RWPE2 (cell line): Measurements from ENCODE around the gene SYNJ2.
A peak's percentile ranks its signal among the peaks of the same experiment; 100 is the strongest.
"Not testable (repeated sequence)": the region's sequence is repeated elsewhere in the genome, so short reads cannot be mapped to it uniquely, and the experiment has no call there.

ENCODE experiments used
- ATAC-seq: fragments of 200-7000 bp; cut with Tn5 transposase; 3 replicates; pipeline ENCODE4 v1.9.1; 2021; ENCODE audit warnings: low read depth
- DNase-seq: peaks from one replicate; pipeline ENCODE4 v3.0.0-alpha.2; 2020; ENCODE audit warnings: low spot score
- H3K27ac ChIP-seq: fragments of 450-650 bp; 2 replicates; pipeline ENCODE4 v1.5.1; 2017; ENCODE audit warnings: mild to moderate bottlenecking; ENCODE audit not compliant: poor library complexity, severe bottlenecking
- H3K27me3 ChIP-seq: fragments of 250-450 bp; sonication (Bioruptor Pico); 2 replicates; pipeline ENCODE4 v1.5.1; 2021; ENCODE audit warnings: mild to moderate bottlenecking, moderate library complexity; ENCODE audit not compliant: insufficient read depth, poor library complexity, severe bottlenecking
- H3K36me3 ChIP-seq: fragments of 250-450 bp; sonication (Bioruptor Pico); 2 replicates; pipeline ENCODE4 v1.5.1; 2020; ENCODE audit warnings: low read depth, mild to moderate bottlenecking, moderate library complexity
- H3K4me1 ChIP-seq: fragments of 250-450 bp; sonication (Bioruptor Pico); 2 replicates; pipeline ENCODE4 v1.5.1; 2021; ENCODE audit warnings: mild to moderate bottlenecking, moderate library complexity; ENCODE audit not compliant: insufficient read depth, poor library complexity, severe bottlenecking
- H3K4me3 ChIP-seq: fragments of 250-450 bp; sonication (Bioruptor Pico); 2 replicates; pipeline ENCODE4 v1.5.1; 2021; ENCODE audit warnings: mild to moderate bottlenecking, moderate library complexity; ENCODE audit not compliant: severe bottlenecking
- H3K9me3 ChIP-seq: fragments of 250-450 bp; sonication (Bioruptor Pico); 2 replicates; pipeline ENCODE4 v1.5.1; 2021; ENCODE audit warnings: mild to moderate bottlenecking, moderate library complexity; ENCODE audit not compliant: severe bottlenecking
- TF ChIP-seq, protein P1 (sequence below): fragments of 450-650 bp; IDR thresholded peaks from one replicate; pipeline ENCODE4 v1.5.1; 2017; ENCODE audit warnings: mild to moderate bottlenecking, moderate library complexity; ENCODE audit not compliant: poor library complexity, severe bottlenecking

Gene SYNJ2, protein sequence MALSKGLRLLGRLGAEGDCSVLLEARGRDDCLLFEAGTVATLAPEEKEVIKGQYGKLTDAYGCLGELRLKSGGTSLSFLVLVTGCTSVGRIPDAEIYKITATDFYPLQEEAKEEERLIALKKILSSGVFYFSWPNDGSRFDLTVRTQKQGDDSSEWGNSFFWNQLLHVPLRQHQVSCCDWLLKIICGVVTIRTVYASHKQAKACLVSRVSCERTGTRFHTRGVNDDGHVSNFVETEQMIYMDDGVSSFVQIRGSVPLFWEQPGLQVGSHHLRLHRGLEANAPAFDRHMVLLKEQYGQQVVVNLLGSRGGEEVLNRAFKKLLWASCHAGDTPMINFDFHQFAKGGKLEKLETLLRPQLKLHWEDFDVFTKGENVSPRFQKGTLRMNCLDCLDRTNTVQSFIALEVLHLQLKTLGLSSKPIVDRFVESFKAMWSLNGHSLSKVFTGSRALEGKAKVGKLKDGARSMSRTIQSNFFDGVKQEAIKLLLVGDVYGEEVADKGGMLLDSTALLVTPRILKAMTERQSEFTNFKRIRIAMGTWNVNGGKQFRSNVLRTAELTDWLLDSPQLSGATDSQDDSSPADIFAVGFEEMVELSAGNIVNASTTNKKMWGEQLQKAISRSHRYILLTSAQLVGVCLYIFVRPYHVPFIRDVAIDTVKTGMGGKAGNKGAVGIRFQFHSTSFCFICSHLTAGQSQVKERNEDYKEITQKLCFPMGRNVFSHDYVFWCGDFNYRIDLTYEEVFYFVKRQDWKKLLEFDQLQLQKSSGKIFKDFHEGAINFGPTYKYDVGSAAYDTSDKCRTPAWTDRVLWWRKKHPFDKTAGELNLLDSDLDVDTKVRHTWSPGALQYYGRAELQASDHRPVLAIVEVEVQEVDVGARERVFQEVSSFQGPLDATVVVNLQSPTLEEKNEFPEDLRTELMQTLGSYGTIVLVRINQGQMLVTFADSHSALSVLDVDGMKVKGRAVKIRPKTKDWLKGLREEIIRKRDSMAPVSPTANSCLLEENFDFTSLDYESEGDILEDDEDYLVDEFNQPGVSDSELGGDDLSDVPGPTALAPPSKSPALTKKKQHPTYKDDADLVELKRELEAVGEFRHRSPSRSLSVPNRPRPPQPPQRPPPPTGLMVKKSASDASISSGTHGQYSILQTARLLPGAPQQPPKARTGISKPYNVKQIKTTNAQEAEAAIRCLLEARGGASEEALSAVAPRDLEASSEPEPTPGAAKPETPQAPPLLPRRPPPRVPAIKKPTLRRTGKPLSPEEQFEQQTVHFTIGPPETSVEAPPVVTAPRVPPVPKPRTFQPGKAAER (N-terminal part only)

DNA sequence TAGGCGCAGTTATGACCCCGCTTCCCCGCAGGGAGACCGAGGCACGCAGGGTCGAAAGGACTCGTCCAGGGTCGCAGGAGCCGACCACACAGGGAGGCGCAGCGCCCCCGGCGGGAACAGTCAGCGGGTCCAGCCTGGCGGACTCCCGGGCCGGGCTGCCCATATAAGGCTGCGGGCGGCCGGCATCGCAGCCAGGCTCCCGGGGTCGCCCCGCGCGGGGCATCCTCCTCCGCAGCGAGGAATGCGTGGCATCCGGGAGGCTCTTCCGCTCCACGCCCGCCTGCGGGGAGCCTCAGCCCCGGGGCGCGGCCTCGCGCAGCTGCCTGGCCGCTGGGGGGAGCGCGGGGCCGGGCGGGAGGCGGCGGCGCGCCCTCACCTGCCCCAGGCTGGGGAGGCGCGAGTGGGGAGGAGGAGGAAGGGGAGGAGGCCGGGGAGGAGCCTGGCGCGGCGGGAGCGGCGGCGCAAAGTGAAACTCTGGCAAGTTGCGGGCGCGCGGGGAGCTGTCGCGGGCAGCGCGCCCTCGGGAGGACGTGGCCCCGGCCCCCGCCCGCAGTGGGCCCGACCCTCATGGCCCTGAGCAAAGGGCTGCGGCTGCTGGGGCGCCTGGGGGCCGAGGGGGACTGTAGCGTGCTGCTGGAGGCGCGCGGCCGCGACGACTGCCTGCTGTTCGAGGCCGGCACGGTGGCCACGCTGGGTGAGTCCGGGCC, at the start of gene SYNJ2:
Gene SYNJ2, plus strand, starts transcription at position 469 of the 707 bp plus-strand sequence. Its CDS starts 99 bp downstream, at position 568.
- Histone ChIP-seq H3K36me3 (no peaks in the 10 kb centered on the region), H3K27me3 (no peaks in the 10 kb centered on the region), H3K4me1 (no peaks in the 10 kb centered on the region), H3K27ac (peak within 1 kb of the TSS; percentile 35), H3K9me3 (no peaks in the 10 kb centered on the region), H3K4me3 (peak within 1 kb of the TSS; percentile 74)
- DNase-seq (peak; percentile 75), ATAC-seq (peak; percentile 84)
- TF ChIP-seq, protein P1, sequence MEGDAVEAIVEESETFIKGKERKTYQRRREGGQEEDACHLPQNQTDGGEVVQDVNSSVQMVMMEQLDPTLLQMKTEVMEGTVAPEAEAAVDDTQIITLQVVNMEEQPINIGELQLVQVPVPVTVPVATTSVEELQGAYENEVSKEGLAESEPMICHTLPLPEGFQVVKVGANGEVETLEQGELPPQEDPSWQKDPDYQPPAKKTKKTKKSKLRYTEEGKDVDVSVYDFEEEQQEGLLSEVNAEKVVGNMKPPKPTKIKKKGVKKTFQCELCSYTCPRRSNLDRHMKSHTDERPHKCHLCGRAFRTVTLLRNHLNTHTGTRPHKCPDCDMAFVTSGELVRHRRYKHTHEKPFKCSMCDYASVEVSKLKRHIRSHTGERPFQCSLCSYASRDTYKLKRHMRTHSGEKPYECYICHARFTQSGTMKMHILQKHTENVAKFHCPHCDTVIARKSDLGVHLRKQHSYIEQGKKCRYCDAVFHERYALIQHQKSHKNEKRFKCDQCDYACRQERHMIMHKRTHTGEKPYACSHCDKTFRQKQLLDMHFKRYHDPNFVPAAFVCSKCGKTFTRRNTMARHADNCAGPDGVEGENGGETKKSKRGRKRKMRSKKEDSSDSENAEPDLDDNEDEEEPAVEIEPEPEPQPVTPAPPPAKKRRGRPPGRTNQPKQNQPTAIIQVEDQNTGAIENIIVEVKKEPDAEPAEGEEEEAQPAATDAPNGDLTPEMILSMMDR: peak; percentile 86

DNA sequence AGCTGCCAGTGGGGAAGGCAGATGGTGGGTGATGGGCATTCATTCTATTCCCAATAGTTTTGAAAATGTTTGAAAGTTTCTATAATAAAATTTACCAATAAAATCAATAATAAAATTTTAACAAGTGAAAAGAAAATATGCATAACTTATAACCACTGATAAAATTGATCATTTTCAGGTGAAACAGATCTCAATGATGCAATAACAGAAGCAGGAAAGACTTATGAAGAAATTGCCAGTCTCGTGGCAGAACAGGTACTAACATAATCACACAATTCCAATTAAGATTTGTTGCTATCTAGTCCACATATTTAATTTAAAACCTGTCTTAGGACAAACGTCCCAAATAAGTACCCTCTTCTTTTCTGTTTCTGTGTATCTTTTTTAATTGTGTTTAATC, 45.9 kb upstream of the SYNJ2 start:
- H3K27me3 ChIP-seq: no peaks in the 10 kb centered on the region
- ATAC-seq (no peak), DNase-seq (no peak)
- no peaks in the 10 kb centered on the region for H3K4me1 ChIP-seq
- no peaks in the 10 kb centered on the region for H3K9me3 ChIP-seq
- no peak overlapping the region for H3K4me3 ChIP-seq
- H3K36me3 ChIP-seq: peaks cover 87% of the 10 kb centered on the region
- H3K27ac ChIP-seq: no peak overlapping the region
- TF ChIP-seq, protein P1: no peak

DNA sequence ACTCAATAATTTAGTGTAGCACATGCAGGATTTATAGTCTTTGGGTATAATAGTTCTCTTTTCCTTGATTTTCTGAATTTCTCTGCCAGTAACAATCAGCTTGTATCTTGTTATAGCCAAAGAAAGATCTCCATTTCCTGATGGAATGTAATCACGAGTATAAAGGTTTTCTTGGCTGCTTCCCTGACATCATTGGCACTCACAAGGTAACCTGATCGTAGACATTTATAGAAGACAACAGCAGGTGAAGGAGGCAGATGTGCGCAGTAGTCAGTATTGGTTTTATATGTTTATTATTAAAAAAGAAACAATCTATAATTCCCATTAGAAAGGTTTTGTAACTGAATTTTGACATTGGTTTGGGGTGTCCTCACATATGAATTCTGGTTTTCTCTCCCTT, 44.3 kb upstream of the SYNJ2 start:
- H3K9me3 ChIP-seq: no peaks in the 10 kb centered on the region
- DNase-seq: no peak
- H3K27me3 ChIP-seq: no peaks in the 10 kb centered on the region
- ATAC-seq: no peak
- H3K4me3 ChIP-seq: no peak overlapping the region
- peaks cover 85% of the 10 kb centered on the region for H3K36me3 ChIP-seq
- TF ChIP-seq, protein P1: no peak
- H3K27ac ChIP-seq: no peak overlapping the region
- H3K4me1 ChIP-seq: no peaks in the 10 kb centered on the region

DNA sequence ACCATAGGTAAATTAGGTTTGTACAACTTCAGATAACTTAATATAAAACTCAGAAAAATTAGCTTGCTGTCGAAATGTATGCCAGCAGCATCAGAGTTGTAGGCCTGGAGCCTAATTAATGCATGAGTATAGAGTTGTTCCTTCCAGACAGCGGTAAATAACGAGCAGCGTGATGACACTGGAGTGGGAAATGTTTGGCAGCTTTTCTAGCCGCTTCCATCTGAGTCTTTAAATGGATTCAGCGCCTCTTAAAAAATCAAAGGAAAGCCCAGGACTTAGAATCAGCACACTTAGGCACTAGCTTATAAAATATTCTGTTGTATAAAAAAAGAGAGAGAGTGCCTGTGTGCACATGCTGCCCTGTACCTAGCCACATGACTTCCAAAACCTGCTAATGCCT, 43.7 kb upstream of the SYNJ2 start:
- no peak for DNase-seq
- TF ChIP-seq, protein P1: no peak
- Histone ChIP-seq H3K4me3 (no peak overlapping the region), H3K9me3 (no peaks in the 10 kb centered on the region), H3K36me3 (peaks cover 86% of the 10 kb centered on the region), H3K27ac (no peak overlapping the region), H3K4me1 (no peaks in the 10 kb centered on the region), H3K27me3 (no peaks in the 10 kb centered on the region)
- ATAC-seq: no peak

DNA sequence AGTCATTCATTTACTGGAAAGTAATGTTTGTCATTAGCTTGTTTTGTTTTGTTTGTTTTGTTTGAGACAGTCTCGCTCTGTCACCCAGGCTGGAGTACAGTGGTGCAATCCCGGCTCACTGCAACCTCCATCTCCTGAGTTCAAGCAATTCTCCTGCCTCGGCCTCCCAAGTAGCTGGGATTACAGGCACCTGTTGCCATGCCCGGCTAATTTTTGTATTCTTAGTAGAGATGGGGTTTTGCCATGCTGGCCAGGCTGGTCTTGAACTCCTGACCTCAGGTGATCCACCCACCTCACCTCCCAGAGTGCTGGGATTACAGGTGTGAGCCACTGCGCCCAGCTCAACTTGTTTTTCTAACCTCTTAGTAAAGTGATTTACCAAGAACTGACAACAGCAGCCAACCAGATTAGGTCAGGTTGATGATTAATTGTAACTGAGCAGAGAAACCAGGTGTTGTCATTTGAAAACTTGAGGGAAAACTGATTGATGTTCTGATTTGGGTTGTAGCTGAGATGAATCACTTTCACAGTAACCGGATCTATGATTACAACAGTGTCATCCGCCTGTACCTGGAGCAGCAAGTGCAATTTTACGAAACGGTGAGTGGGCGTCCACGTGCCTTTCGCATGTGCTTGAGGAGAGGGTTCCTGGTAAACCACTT, 41.2 kb upstream of the SYNJ2 start:
- H3K27ac ChIP-seq, H3K27me3 ChIP-seq, DNase-seq, ATAC-seq, H3K4me1 ChIP-seq, H3K4me3 ChIP-seq, H3K9me3 ChIP-seq: not testable (repeated sequence)
- peaks cover 82% of the 10 kb centered on the region for H3K36me3 ChIP-seq
